Measurements from ENCODE around the gene GOLGA8S.
A peak's percentile ranks its signal among the peaks of the same experiment; 100 is the strongest.
"Not testable (repeated sequence)": the region's sequence is repeated elsewhere in the genome, so short reads cannot be mapped to it uniquely, and the experiment has no call there.

GOLGA8S gene

GRCh38 chr15:23354448-23354847, at the start of gene GOLGA8S:
Gene GOLGA8S, plus strand, starts transcription at chr15:23354748. Its CDS starts 62 bp downstream, at chr15:23354810.
- not testable (repeated sequence) for DNase-seq

GRCh38 chr15:23304805-23305204, 49.7 kb upstream of the GOLGA8S start:
- DNase-seq = not testable (repeated sequence)

GRCh38 chr15:23305921-23306320, 48.6 kb upstream of the GOLGA8S start:
- DNase-seq = not testable (repeated sequence)

- not testable (repeated sequence) for DNase-seq
These were observed 43.3 kb upstream of the GOLGA8S start for GRCh38 chr15:23311233-23311632.

GRCh38 chr15:23334096-23334495, 20.5 kb upstream of the GOLGA8S start, which contains the start of gene GOLGA6L26:
Gene GOLGA6L26, minus strand, starts transcription at chr15:23334196. Its CDS starts 61 bp downstream, at chr15:23334135.
- DNase-seq = not testable (repeated sequence)

- not testable (repeated sequence) for DNase-seq
These were observed 8.1 kb downstream of the GOLGA8S start for GRCh38 chr15:23362622-23363021.

- not testable (repeated sequence) for DNase-seq
These were observed 9.7 kb downstream of the GOLGA8S start for GRCh38 chr15:23364261-23364660.

- DNase-seq = no peak
These were observed 16.0 kb downstream of the GOLGA8S start for GRCh38 chr15:23370578-23370977.

- not testable (repeated sequence) for DNase-seq
These were observed 16.6 kb downstream of the GOLGA8S start for GRCh38 chr15:23371134-23371533.

GRCh38 chr15:23371868-23372267, 17.3 kb downstream of the GOLGA8S start:
- not testable (repeated sequence) for DNase-seq

GRCh38 chr15:23372284-23372683, 17.7 kb downstream of the GOLGA8S start:
- no peak for DNase-seq

GRCh38 chr15:23372891-23373600, 18.5 kb downstream of the GOLGA8S start:
- DNase-seq = not testable (repeated sequence)

GRCh38 chr15:23374226-23374625, 19.7 kb downstream of the GOLGA8S start:
- DNase-seq = not testable (repeated sequence)

- not testable (repeated sequence) for DNase-seq
These were observed 24.4 kb downstream of the GOLGA8S start for GRCh38 chr15:23378946-23379345.

GRCh38 chr15:23380700-23381099, 26.2 kb downstream of the GOLGA8S start:
- DNase-seq = not testable (repeated sequence)

GRCh38 chr15:23381192-23381591, 26.6 kb downstream of the GOLGA8S start:
- DNase-seq = not testable (repeated sequence)

- peak; percentile 8 for DNase-seq
These were observed 29.8 kb downstream of the GOLGA8S start for GRCh38 chr15:23384371-23384770.

- no peak for DNase-seq
These were observed 31.4 kb downstream of the GOLGA8S start for GRCh38 chr15:23385886-23386430.

- DNase-seq = no peak
These were observed 33.2 kb downstream of the GOLGA8S start for GRCh38 chr15:23387621-23388190.

- no peak for DNase-seq
These were observed 40.6 kb downstream of the GOLGA8S start for GRCh38 chr15:23395030-23395692.

- no peak for DNase-seq
These were observed 41.3 kb downstream of the GOLGA8S start for GRCh38 chr15:23395832-23396231.

GRCh38 chr15:23397779-23398178, 43.2 kb downstream of the GOLGA8S start:
- no peak for DNase-seq

- DNase-seq = not testable (repeated sequence)
These were observed 43.8 kb downstream of the GOLGA8S start for GRCh38 chr15:23398357-23398756.
